ENCODE results near the gene ACTR1B.

GRCh38 chr2:97707362-97708047, 43.7 kb upstream of the ACTR1B start:
- TF ChIP-seq CTCF (IDR thresholded peaks at IDR 0.05) = no peak
- TF ChIP-seq POLR2A (IDR thresholded peaks at IDR 0.05) = no peak
